ENCODE measurements around the gene C1QTNF3.

C1QTNF3 gene

GRCh38 chr5:34054400-34054729 is 11.4 kb upstream of the C1QTNF3 start:
- DNase-seq (ENCODE audit: extremely low spot score) = no peak
- no peak for TF ChIP-seq CTCF (IDR thresholded peaks at IDR 0.05; ENCODE audit: control extremely low read depth, extremely low read depth, low read depth, missing control alignments)
- ChIA-PET CTCF (interaction anchor here (1.2 to 1.3 kb wide), 2 partner anchors 10 to 57 kb away, joined by 3 to 4 read pairs; no protein-coding TSS in a partner anchor), POLR2A (no interaction called here)

- POLR2A ChIA-PET = no interaction called here
- no peak for TF ChIP-seq CTCF (IDR thresholded peaks at IDR 0.05; ENCODE audit: control extremely low read depth, extremely low read depth, low read depth, missing control alignments)
- CTCF ChIA-PET = interaction anchor here (1.2 to 1.3 kb wide), 2 partner anchors 9 to 56 kb away, joined by 3 to 4 read pairs; no protein-coding TSS in a partner anchor
- no peak for DNase-seq (ENCODE audit: extremely low spot score)
Observed at GRCh38 chr5:34053571-34054399, 10.8 kb upstream of the C1QTNF3 start.

- TF ChIP-seq CTCF (IDR thresholded peaks at IDR 0.05; ENCODE audit: control extremely low read depth, extremely low read depth, low read depth, missing control alignments) = no peak
- ChIA-PET CTCF (no interaction called here), POLR2A (no interaction called here)
- no peak for DNase-seq (ENCODE audit: extremely low spot score)
Observed at GRCh38 chr5:34053133-34053532, 10.1 kb upstream of the C1QTNF3 start.

- ChIA-PET POLR2A (no interaction called here), CTCF (no interaction called here)
- no peak for DNase-seq (ENCODE audit: extremely low spot score)
- no peak for TF ChIP-seq CTCF (IDR thresholded peaks at IDR 0.05; ENCODE audit: control extremely low read depth, extremely low read depth, low read depth, missing control alignments)
Observed at GRCh38 chr5:34051374-34051980, 8.5 kb upstream of the C1QTNF3 start.

GRCh38 chr5:34047774-34048572 is 5.0 kb upstream of the C1QTNF3 start:
- no peak for DNase-seq (ENCODE audit: extremely low spot score)
- TF ChIP-seq CTCF (IDR thresholded peaks at IDR 0.05; ENCODE audit: control extremely low read depth, extremely low read depth, low read depth, missing control alignments) = no peak
- POLR2A ChIA-PET = no interaction called here
- CTCF ChIA-PET = interaction anchor here (0.9 to 1.2 kb wide), 4 partner anchors 8 to 62 kb away, joined by 3 to 4 read pairs (median 4); no protein-coding TSS in a partner anchor

GRCh38 chr5:34047143-34047542 is 4.1 kb upstream of the C1QTNF3 start:
- ChIA-PET POLR2A (no interaction called here), CTCF (no interaction called here)
- no peak for DNase-seq (ENCODE audit: extremely low spot score)
- TF ChIP-seq CTCF (IDR thresholded peaks at IDR 0.05; ENCODE audit: control extremely low read depth, extremely low read depth, low read depth, missing control alignments) = no peak

Measured in GM10248 (cell line).